ENCODE results near the gene SDC1. TPM values are rescaled to one million over a fixed set of nuclear protein-coding genes. Genes with fewer than 3 reads are reported as not detected.

Gene SDC1
- total and polyA plus RNA-seq, 2 of the 8 experiments (the other 6 are each of a cell fraction or from before 2014, with no cell fraction given) = 45.3 to 73.3 TPM

DNA sequence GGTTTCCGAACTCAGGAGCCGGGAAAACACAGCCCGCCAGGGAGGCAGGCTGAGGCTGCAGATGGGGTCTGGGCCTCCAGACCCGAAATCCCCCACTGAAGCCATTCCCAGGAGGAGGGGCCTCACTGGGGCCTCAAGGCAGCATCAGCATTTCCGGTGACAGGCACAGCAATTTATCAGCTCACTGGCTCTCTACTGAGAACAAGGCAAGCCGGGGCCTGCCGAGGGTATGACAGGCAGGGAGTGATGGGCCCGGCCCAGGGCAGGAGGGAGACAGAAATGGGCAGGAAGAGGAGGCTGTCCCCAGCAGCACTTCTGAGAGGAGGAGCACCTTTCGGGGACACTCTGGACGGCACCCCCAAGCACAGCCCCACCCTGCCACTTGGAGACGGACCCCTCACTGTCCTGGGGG lies 12.5 kb downstream of the SDC1 start:
- H3K4me2 ChIP-seq (ENCODE audit: insufficient read depth in 1 of 2, low read depth in 2 of 2, low read length in 2 of 2) = no peak overlapping the region
- no peak overlapping the region for H4K8ac ChIP-seq (ENCODE audit: extremely low read depth, insufficient read depth, low read length)
- no peak overlapping the region for H2BK5ac ChIP-seq (ENCODE audit: low read depth, low read length)
- H3K9ac ChIP-seq (replicated peaks in 1 of 4; ENCODE audit: extremely low read depth in 1 of 4, low read depth in 3 of 4, low read length in 3 of 4) = no peak overlapping the region
- H3K14ac ChIP-seq (ENCODE audit: insufficient read length) = no peak overlapping the region
- H2BK12ac ChIP-seq (ENCODE audit: low read depth, low read length) = no peak overlapping the region
- H3K23ac ChIP-seq (ENCODE audit: insufficient read length) = no peak overlapping the region
- H3K4ac ChIP-seq (replicated peaks; ENCODE audit: insufficient read length, low read depth, low read length) = no peak overlapping the region
- H3K27ac ChIP-seq (ENCODE audit: low read depth, low read length) = no peak overlapping the region
- no peak overlapping the region for H2BK20ac ChIP-seq (ENCODE audit: low read length)
- H3K23me2 ChIP-seq (ENCODE audit: low read depth, low read length) = no peaks in the 10 kb centered on the region
- WGBS, 2 experiments (ENCODE audit: extremely low coverage in 1 of 2, insufficient coverage in 1 of 2, insufficient read length in 1 of 2, insufficient replicate concordance in 2 of 2, low coverage in 1 of 2, low lambda C conversion rate in 2 of 2, missing lambda C conversion rate in 1 of 2) = 81% methylated on average over 11 of the region's 11 CpGs; no CpG with 5 or more reads in 1 of the 2 experiments
- H3K56ac ChIP-seq (replicated peaks; ENCODE audit: insufficient read length, low read depth, low read length) = no peak overlapping the region
- peaks cover 0 to 89% of the 10 kb centered on the region in 2 experiments; a peak in 3 of 4 replicates for H3K79me2 ChIP-seq (ENCODE audit: control insufficient read depth in 1 of 2, insufficient read depth in 2 of 2, low read length in 2 of 2)
- no peak overlapping the region for H4K5ac ChIP-seq (ENCODE audit: insufficient read length, low read depth, low read length)
- no peak overlapping the region for H2BK120ac ChIP-seq (replicated peaks; ENCODE audit: low read depth, low read length)
- TF ChIP-seq EP300 (IDR thresholded peaks at IDR 0.05; ENCODE audit: borderline replicate concordance in 1 of 2, low read depth in 2 of 2, low read length in 2 of 2) (no peak), ZNF274 (IDR thresholded peaks at IDR 0.05; ENCODE audit: borderline replicate concordance, extremely low read depth, low read length) (no peak), RNF2 (IDR thresholded peaks at IDR 0.05; ENCODE audit: borderline replicate concordance, low read depth, low read length, missing control alignments, poor library complexity, severe bottlenecking) (no peak), SAP30 (IDR thresholded peaks at IDR 0.05; ENCODE audit: insufficient read depth, insufficient replicate concordance, low read length) (no peak)
- H2AFZ ChIP-seq (ENCODE audit: low read length) = no peak overlapping the region
- H3K27me3 ChIP-seq (replicated peaks in 1 of 4; ENCODE audit: control insufficient read depth in 3 of 4, extremely low read depth in 1 of 4, insufficient read depth in 3 of 4, low read length in 3 of 4) = no peaks in the 10 kb centered on the region
- no peak overlapping the region for H4K91ac ChIP-seq (replicated peaks; ENCODE audit: insufficient read length, low read length)
- ChIA-PET CTCF (ENCODE audit: partially characterized antibody) (interaction anchor here (0.9 to 10.6 kb wide), 5 partner anchors 10 to 22 kb away, joined by 4 to 104 read pairs (median 18); partner anchors contain the start of gene SDC1), POLR2A (ENCODE audit: partially characterized antibody) (interaction anchor here (1.0 to 1.8 kb wide), 3 partner anchors 11 to 76 kb away, joined by 3 to 7 read pairs (median 5); no protein-coding TSS in a partner anchor)
- H3K9me3 ChIP-seq (ENCODE audit: insufficient read depth in 2 of 2, low read depth in 1 of 2, low read length in 1 of 2) = no peaks in the 10 kb centered on the region
- FAIRE-seq = no peak
- H3K18ac ChIP-seq (ENCODE audit: extremely low read depth, low read length) = no peak overlapping the region
- H3K79me1 ChIP-seq (ENCODE audit: low read depth, low read length) = peaks cover 28% of the 10 kb centered on the region
- H4K20me1 ChIP-seq (replicated peaks in 1 of 2; ENCODE audit: control insufficient read depth in 1 of 2, insufficient read depth in 2 of 2, low read length in 2 of 2) = peaks cover 34 to 51% of the 10 kb centered on the region in 2 experiments
- peaks cover 0 to 26% (median 9%) of the 10 kb centered on the region in 4 experiments; a peak in 6 of 7 replicates for H3K4me1 ChIP-seq (replicated peaks in 1 of 4; ENCODE audit: control insufficient read depth in 3 of 4, insufficient read depth in 4 of 4, low read length in 3 of 4)
- DNase-seq (ENCODE audit: low read depth in 1 of 2, low spot score in 2 of 2) = no peak
- no peak overlapping the region for H2AK5ac ChIP-seq (ENCODE audit: low read depth, low read length)
- H2BK15ac ChIP-seq (ENCODE audit: low read length) = no peak overlapping the region
- H3K36me3 ChIP-seq (ENCODE audit: control insufficient read depth in 2 of 4, insufficient read depth in 4 of 4, low read length in 3 of 4) = no peaks in the 10 kb centered on the region
- H3K4me3 ChIP-seq (ENCODE audit: extremely low read depth in 1 of 4, insufficient read depth in 2 of 4, low read depth in 3 of 4, low read length in 4 of 4) = no peak overlapping the region
